B cell (primary cell): ENCODE measurements around the gene NUFIP1. TPM values are rescaled to one million over a fixed set of nuclear protein-coding genes. Genes with fewer than 3 reads are reported as not detected.

ENCODE experiments used
- ATAC-seq: fragments of 200-7000 bp; cut with Tn5 transposase; one replicate; pipeline ENCODE4 v1.10.0; 2021; ENCODE audit warnings: low read depth, mild to moderate bottlenecking, moderate number of reproducible peaks, moderate library complexity
- CTCF ChIA-PET: fragments of 350-600 bp; sonication (Branson Sonifier 250); formaldehyde crosslinking; loops from one replicate; lab custom pipeline; 2021; ENCODE audit warnings: antibody characterized with exemption, inconsistent platforms; lab: Charles Lee
- POLR2A ChIA-PET: fragments of 350-600 bp; sonication (Branson Sonifier 250); formaldehyde crosslinking; loops from one replicate; lab custom pipeline; 2021; ENCODE audit warnings: antibody characterized with exemption; lab: Charles Lee
- DNase-seq: peaks from one replicate; pipeline ENCODE4 v3.0.0; 2013
- H2AFZ ChIP-seq: 2 replicates; pipeline ENCODE4 v1.6.1; 2012; ENCODE audit warnings: mild to moderate bottlenecking, low read depth, low read length; ENCODE audit not compliant: insufficient read depth, poor library complexity, severe bottlenecking
- H3K27ac ChIP-seq, 2 donors: 1 replicate in 1 of 2; 2 replicates in 1 of 2; pipeline ENCODE4 v1.5.1; 2012 to 2013; ENCODE audit warnings: low read length in 2 of 2, mild to moderate bottlenecking in 2 of 2, moderate library complexity in 1 of 2
- H3K27me3 ChIP-seq, 4 experiments: fragments of 200-600 bp in 1 of 4; sonication (generic) in 1 of 4; replicated peaks in 1 of 4; 1 replicate in 2 of 4; 2 replicates in 2 of 4; pipeline versions ENCODE4 v1.6.1 to v1.7.0; 2013 to 2016; ENCODE audit warnings: low read length in 3 of 4, mild to moderate bottlenecking in 2 of 4, mixed read lengths in 1 of 4, moderate library complexity in 1 of 4; ENCODE audit not compliant: insufficient read depth in 4 of 4, control insufficient read depth in 3 of 4; ENCODE audit errors: control extremely low read depth in 1 of 4
- H3K36me3 ChIP-seq, 2 experiments: replicated peaks in 1 of 2; 1 replicate in 1 of 2; 2 replicates in 1 of 2; pipeline versions ENCODE4 v1.6.1 to v1.7.1; 2013; ENCODE audit warnings: low read length in 1 of 2; ENCODE audit not compliant: insufficient read depth in 2 of 2, control insufficient read depth in 1 of 2; ENCODE audit errors: control extremely low read depth in 1 of 2, extremely low read depth in 1 of 2
- H3K4me1 ChIP-seq, 2 donors: fragments of 200-600 bp in 1 of 2; sonication (generic) in 1 of 2; 1 replicate in 1 of 2; 2 replicates in 1 of 2; pipeline versions ENCODE4 v1.5.1 to v1.6.1; 2013 to 2017; ENCODE audit warnings: low read length in 2 of 2; ENCODE audit not compliant: control insufficient read depth in 2 of 2, insufficient read depth in 2 of 2
- H3K4me2 ChIP-seq: replicated peaks from 2 replicates; pipeline ENCODE3; 2012; ENCODE audit warnings: mild to moderate bottlenecking, low read depth, low read length; ENCODE audit not compliant: poor library complexity, severe bottlenecking
- H3K4me3 ChIP-seq, 5 experiments: fragments of 200-600 bp in 1 of 5; sonication (generic) in 1 of 5; 1 replicate in 3 of 5; 2 replicates in 2 of 5; pipeline versions ENCODE4 v1.5.1 to v1.7.0; 2011 to 2016; ENCODE audit warnings: low read length in 4 of 5, mild to moderate bottlenecking in 4 of 5, low read depth in 2 of 5, control low read depth in 1 of 5, moderate library complexity in 1 of 5; ENCODE audit not compliant: insufficient read depth in 1 of 5; ENCODE audit errors: control extremely low read depth in 1 of 5, extremely low read depth in 1 of 5
- H3K79me2 ChIP-seq: fragments of 200-600 bp; sonication (generic); one replicate; pipeline ENCODE4 v1.6.0; 2016; ENCODE audit warnings: low read length; ENCODE audit not compliant: control insufficient read depth, insufficient read depth
- H3K9ac ChIP-seq: fragments of 200-600 bp; sonication (generic); 2 replicates; pipeline ENCODE4 v1.6.1; 2017; ENCODE audit warnings: mild to moderate bottlenecking, low read length, moderate library complexity
- H3K9me3 ChIP-seq, 3 donors: one replicate each; pipeline versions ENCODE4 v1.6.1 to v1.7.1; 2013; ENCODE audit warnings: low read length in 2 of 3; ENCODE audit not compliant: control insufficient read depth in 2 of 3, insufficient read depth in 1 of 3; ENCODE audit errors: control extremely low read depth in 1 of 3
- H4K20me1 ChIP-seq: 2 replicates; pipeline ENCODE4 v1.6.0; 2012; ENCODE audit warnings: mild to moderate bottlenecking, low read length; ENCODE audit not compliant: insufficient read depth, control insufficient read depth, poor library complexity, severe bottlenecking
- H3K27ac Mint-ChIP-seq: one replicate; pipeline ENCODE4 v1.8.0; 2021; ENCODE audit warnings: mixed read lengths
- H3K27me3 Mint-ChIP-seq: one replicate; pipeline ENCODE4 v1.8.0; 2021; ENCODE audit warnings: mixed read lengths
- H3K4me1 Mint-ChIP-seq: one replicate; pipeline ENCODE4 v1.8.0; 2021; ENCODE audit warnings: mixed read lengths
- H3K4me3 Mint-ChIP-seq: one replicate; pipeline ENCODE4 v1.8.0; 2021; ENCODE audit warnings: mixed read lengths
- H3K9me3 Mint-ChIP-seq: one replicate; pipeline ENCODE4 v1.8.0; 2022; ENCODE audit warnings: mixed read lengths; ENCODE audit not compliant: insufficient read depth
- EZH2 ChIP-seq: IDR thresholded peaks from 2 replicates; pipeline ENCODE4 v1.6.1; 2012; ENCODE audit warnings: borderline replicate concordance, low read depth, mild to moderate bottlenecking, moderate library complexity, low read length; ENCODE audit not compliant: insufficient read depth, poor library complexity, severe bottlenecking
- WGBS: methylation state at CpG from one replicate; pipeline ENCODE4 v1.1.5; 2013; ENCODE audit warnings: missing lambda C conversion rate; ENCODE audit not compliant: insufficient coverage; 5-methylcytosine and 5-hydroxymethylcytosine counted together
- intact Hi-C: fragments of 100-400 bp; cut with micrococcal nuclease; formaldehyde crosslinking; loops from one replicate; pipeline ENCODE4 v1.10.0; 2022
- polyA plus RNA-seq: library from polyadenylated mRNA; depleted of rRNA; stranded (reverse); fragments of >200 nt; gene quantifications from 2 replicates; pipeline ENCODE4 v1.2.3, GENCODE V29; 2012
- total RNA-seq, 2 donors: library from RNA; stranded (reverse); fragments of 120-200 nt in 1 of 2; gene quantifications; 1 replicate in 1 of 2; 2 replicates in 1 of 2; pipeline versions ENCODE4 v1.2.3 to v1.2.4, GENCODE V29; 2013 to 2022
- TF ChIP-seq, protein P1 (sequence below): fragments of 200-600 bp; IDR thresholded peaks from one replicate; pipeline ENCODE4 v1.8.0; 2022; ENCODE audit warnings: antibody characterized with exemption, mild to moderate bottlenecking

NUFIP1 gene
- total and polyA plus RNA-seq, 2 donors (not counting 1 experiment from before 2014, with no cell fraction given): 2.2 to 4.7 TPM

DNA sequence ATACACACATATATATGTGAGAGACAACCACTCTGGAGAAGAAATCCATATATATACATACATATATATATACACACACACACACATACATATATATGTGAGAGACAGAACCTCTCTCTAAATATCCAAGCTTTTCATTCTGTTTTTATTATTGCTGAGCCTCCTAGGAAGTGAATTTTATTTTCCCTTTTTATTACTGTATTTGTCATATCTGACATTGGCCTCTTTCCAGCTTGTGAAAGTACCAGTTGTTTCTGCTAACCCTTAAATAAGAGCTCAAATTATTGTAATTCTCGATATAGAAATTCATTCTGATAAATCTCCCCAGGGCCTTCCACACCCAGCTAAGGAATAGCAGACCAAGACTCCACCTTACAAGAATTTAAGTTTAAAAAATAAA lies 81.0 kb downstream of the NUFIP1 start:
- no peak overlapping the region for H3K9ac ChIP-seq
- no peaks in the 10 kb centered on the region for H3K4me1 ChIP-seq
- no peak overlapping the region for H2AFZ ChIP-seq
- no peak for TF ChIP-seq EZH2
- TF ChIP-seq, protein P1, sequence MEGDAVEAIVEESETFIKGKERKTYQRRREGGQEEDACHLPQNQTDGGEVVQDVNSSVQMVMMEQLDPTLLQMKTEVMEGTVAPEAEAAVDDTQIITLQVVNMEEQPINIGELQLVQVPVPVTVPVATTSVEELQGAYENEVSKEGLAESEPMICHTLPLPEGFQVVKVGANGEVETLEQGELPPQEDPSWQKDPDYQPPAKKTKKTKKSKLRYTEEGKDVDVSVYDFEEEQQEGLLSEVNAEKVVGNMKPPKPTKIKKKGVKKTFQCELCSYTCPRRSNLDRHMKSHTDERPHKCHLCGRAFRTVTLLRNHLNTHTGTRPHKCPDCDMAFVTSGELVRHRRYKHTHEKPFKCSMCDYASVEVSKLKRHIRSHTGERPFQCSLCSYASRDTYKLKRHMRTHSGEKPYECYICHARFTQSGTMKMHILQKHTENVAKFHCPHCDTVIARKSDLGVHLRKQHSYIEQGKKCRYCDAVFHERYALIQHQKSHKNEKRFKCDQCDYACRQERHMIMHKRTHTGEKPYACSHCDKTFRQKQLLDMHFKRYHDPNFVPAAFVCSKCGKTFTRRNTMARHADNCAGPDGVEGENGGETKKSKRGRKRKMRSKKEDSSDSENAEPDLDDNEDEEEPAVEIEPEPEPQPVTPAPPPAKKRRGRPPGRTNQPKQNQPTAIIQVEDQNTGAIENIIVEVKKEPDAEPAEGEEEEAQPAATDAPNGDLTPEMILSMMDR: no peak
- peaks cover 1 to 17% (median 7%) of the 10 kb centered on the region in 3 donors for H3K9me3 ChIP-seq
- no peak overlapping the region for H3K27ac ChIP-seq
- WGBS: no CpG with 5 or more reads among the region's 1 CpG
- no peak overlapping the region for H3K27ac Mint-ChIP-seq
- no peaks in the 10 kb centered on the region for H3K79me2 ChIP-seq
- H3K4me2 ChIP-seq: no peak overlapping the region
- H3K4me3 ChIP-seq: no peak overlapping the region
- ChIA-PET POLR2A (no interaction called here), CTCF (no interaction called here)
- intact Hi-C loops: no loop called here
- no peaks in the 10 kb centered on the region for H3K36me3 ChIP-seq
- ATAC-seq (no peak), DNase-seq (no peak)
- H3K9me3 Mint-ChIP-seq: no peaks in the 10 kb centered on the region
- no peaks in the 10 kb centered on the region for H3K4me1 Mint-ChIP-seq
- H4K20me1 ChIP-seq: no peaks in the 10 kb centered on the region
- no peak overlapping the region for H3K4me3 Mint-ChIP-seq
- H3K27me3 Mint-ChIP-seq: peaks cover 32% of the 10 kb centered on the region
- peaks cover 0 to 4% (median 2%) of the 10 kb centered on the region in 4 experiments for H3K27me3 ChIP-seq

- POLR2A ChIA-PET: no interaction called here
- DNase-seq (no peak), ATAC-seq (no peak)
- no peaks in the 10 kb centered on the region for H4K20me1 ChIP-seq
- H3K9me3 ChIP-seq: peaks cover 1 to 13% (median 5%) of the 10 kb centered on the region in 3 donors
- no peaks in the 10 kb centered on the region for H3K4me1 Mint-ChIP-seq
- no peak overlapping the region for H3K4me3 Mint-ChIP-seq
- H3K4me3 ChIP-seq: no peak overlapping the region
- H3K4me2 ChIP-seq: no peak overlapping the region
- no peaks in the 10 kb centered on the region for H3K36me3 ChIP-seq
- no peaks in the 10 kb centered on the region for H3K9me3 Mint-ChIP-seq
- no peak overlapping the region for H3K27ac Mint-ChIP-seq
- H3K79me2 ChIP-seq: no peaks in the 10 kb centered on the region
- no peaks in the 10 kb centered on the region for H3K4me1 ChIP-seq
- no peak overlapping the region for H3K9ac ChIP-seq
- H3K27me3 Mint-ChIP-seq: peaks cover 39% of the 10 kb centered on the region
- CTCF ChIA-PET: interaction anchor here (0.6 to 1.1 kb wide), 2 partner anchors 12 to 81 kb away, joined by 3 read pairs; no protein-coding TSS in a partner anchor
- peaks cover 0 to 4% (median 1%) of the 10 kb centered on the region in 4 experiments for H3K27me3 ChIP-seq
- H2AFZ ChIP-seq: no peak overlapping the region
- H3K27ac ChIP-seq: no peak overlapping the region
- WGBS: 99% methylated on average over 6 of the region's 6 CpGs
- no peak for TF ChIP-seq EZH2
- TF ChIP-seq, protein P1: no peak
- intact Hi-C loops: no loop called here
Measured at GRCh38 chr13:44906713-44907112, 82.6 kb downstream of the NUFIP1 start.
